IPS DF 6.9 (cell line): ENCODE data around the gene AGBL1.

Experiments used
- DNase-seq: peaks from one replicate; pipeline ENCODE4 v3.0.0-alpha.2; 2013; ENCODE audit warnings: low read depth, low spot score
- H3K27ac ChIP-seq: one replicate; pipeline ENCODE4 v1.5.1; 2013; ENCODE audit warnings: low read length, control low read depth
- H3K27me3 ChIP-seq: 2 replicates; pipeline ENCODE4 v1.6.1; 2013; ENCODE audit warnings: mild to moderate bottlenecking, low read length; ENCODE audit not compliant: control insufficient read depth, insufficient read depth
- H3K36me3 ChIP-seq: 2 replicates; pipeline ENCODE4 v1.6.1; 2013; ENCODE audit warnings: low read length; ENCODE audit not compliant: control insufficient read depth, insufficient read depth
- H3K4me1 ChIP-seq: 2 replicates; pipeline ENCODE4 v1.6.1; 2013; ENCODE audit warnings: low read length; ENCODE audit not compliant: control insufficient read depth, insufficient read depth
- H3K4me3 ChIP-seq: 2 replicates; pipeline ENCODE4 v1.5.1; 2013; ENCODE audit warnings: mild to moderate bottlenecking, low read length
- H3K9me3 ChIP-seq: 2 replicates; pipeline ENCODE4 v1.6.1; 2013; ENCODE audit warnings: low read length, inconsistent platforms; ENCODE audit not compliant: control insufficient read depth, insufficient read depth
- WGBS: extraction: QIAGEN DNeasy Blood & Tissue Kit; methylation state at CpG from one replicate; pipeline ENCODE4 v1.1.7; 2013; ENCODE audit warnings: mixed read lengths, missing lambda C conversion rate; ENCODE audit not compliant: insufficient read length, insufficient coverage; 5-methylcytosine and 5-hydroxymethylcytosine counted together

Gene AGBL1

GRCh38 chr15:86829245-86829644, 749.6 kb downstream of the AGBL1 start:
- no peak overlapping the region for H3K27ac ChIP-seq
- no peak for DNase-seq
- no peaks in the 10 kb centered on the region for H3K9me3 ChIP-seq
- H3K36me3 ChIP-seq = no peaks in the 10 kb centered on the region
- H3K4me3 ChIP-seq = no peak overlapping the region
- H3K4me1 ChIP-seq = no peaks in the 10 kb centered on the region
- H3K27me3 ChIP-seq = no peaks in the 10 kb centered on the region
- no CpG with 5 or more reads among the region's 1 CpG for WGBS

GRCh38 chr15:86830304-86830703, 750.6 kb downstream of the AGBL1 start:
- Histone ChIP-seq H3K27ac (no peak overlapping the region), H3K4me1 (no peaks in the 10 kb centered on the region), H3K9me3 (no peaks in the 10 kb centered on the region), H3K4me3 (no peak overlapping the region), H3K36me3 (no peaks in the 10 kb centered on the region), H3K27me3 (no peaks in the 10 kb centered on the region)
- WGBS = no CpG with 5 or more reads among the region's 1 CpG
- DNase-seq = no peak

GRCh38 chr15:86833595-86833994, 753.9 kb downstream of the AGBL1 start:
- WGBS = no CpG with 5 or more reads among the region's 2 CpGs
- Histone ChIP-seq H3K4me3 (no peak overlapping the region), H3K9me3 (no peaks in the 10 kb centered on the region), H3K27ac (no peak overlapping the region), H3K27me3 (no peaks in the 10 kb centered on the region), H3K36me3 (no peaks in the 10 kb centered on the region), H3K4me1 (no peaks in the 10 kb centered on the region)
- no peak for DNase-seq

- no peaks in the 10 kb centered on the region for H3K27me3 ChIP-seq
- no CpG with 5 or more reads among the region's 7 CpGs for WGBS
- no peak for DNase-seq
- no peaks in the 10 kb centered on the region for H3K36me3 ChIP-seq
- no peaks in the 10 kb centered on the region for H3K4me1 ChIP-seq
- H3K4me3 ChIP-seq = no peak overlapping the region
- no peak overlapping the region for H3K27ac ChIP-seq
- no peaks in the 10 kb centered on the region for H3K9me3 ChIP-seq
These were observed 754.6 kb downstream of the AGBL1 start for GRCh38 chr15:86834115-86834863.

DNA sequence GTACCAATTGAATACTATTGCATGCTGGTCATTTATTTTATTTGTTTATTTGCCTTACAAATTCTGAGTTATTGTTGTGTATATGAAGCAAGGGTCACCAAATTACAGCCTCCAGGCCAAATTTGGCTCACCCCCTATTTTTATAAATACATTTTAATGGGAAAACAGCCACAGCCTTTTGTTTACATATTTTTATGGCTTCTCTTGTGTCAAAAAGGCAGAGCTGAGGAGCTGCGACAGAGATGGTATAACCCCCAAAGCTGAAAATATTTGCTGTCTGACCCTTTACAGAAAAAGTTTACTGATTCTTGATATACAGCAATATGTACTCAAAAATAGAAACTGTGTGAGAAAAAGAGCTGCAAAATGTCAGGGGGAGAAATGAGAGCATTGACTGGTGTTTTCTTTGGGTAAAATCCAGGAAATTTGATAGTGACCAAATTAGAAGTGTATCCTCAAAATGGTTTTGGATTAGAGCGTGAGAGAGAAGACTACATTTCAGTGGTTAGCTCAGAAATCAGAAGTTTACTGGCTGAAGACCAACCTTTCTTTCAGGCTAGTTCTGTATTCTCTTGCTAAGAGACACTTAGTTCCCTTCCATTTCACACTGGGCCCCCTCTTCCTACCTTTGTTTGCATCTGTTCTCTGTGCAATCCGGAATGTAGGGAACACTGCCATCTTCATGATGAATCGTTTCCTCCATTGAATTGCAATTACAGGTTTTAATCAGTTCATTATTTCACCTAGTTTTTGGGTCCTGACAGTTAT, 757.8 kb downstream of the AGBL1 start:
- no peaks in the 10 kb centered on the region for H3K9me3 ChIP-seq
- H3K27me3 ChIP-seq = no peaks in the 10 kb centered on the region
- H3K4me3 ChIP-seq = no peak overlapping the region
- no peak overlapping the region for H3K27ac ChIP-seq
- H3K36me3 ChIP-seq = no peaks in the 10 kb centered on the region
- H3K4me1 ChIP-seq = no peaks in the 10 kb centered on the region
- no CpG with 5 or more reads among the region's 4 CpGs for whole genome bisulfite sequencing
- DNase-seq = no peak

- Histone ChIP-seq H3K4me3 (no peak overlapping the region), H3K4me1 (no peaks in the 10 kb centered on the region), H3K27me3 (no peaks in the 10 kb centered on the region), H3K9me3 (no peaks in the 10 kb centered on the region), H3K27ac (no peak overlapping the region), H3K36me3 (no peaks in the 10 kb centered on the region)
- WGBS = no CpG with 5 or more reads among the region's 3 CpGs
- DNase-seq = no peak
These were observed 759.8 kb downstream of the AGBL1 start for GRCh38 chr15:86839502-86839901.

DNA sequence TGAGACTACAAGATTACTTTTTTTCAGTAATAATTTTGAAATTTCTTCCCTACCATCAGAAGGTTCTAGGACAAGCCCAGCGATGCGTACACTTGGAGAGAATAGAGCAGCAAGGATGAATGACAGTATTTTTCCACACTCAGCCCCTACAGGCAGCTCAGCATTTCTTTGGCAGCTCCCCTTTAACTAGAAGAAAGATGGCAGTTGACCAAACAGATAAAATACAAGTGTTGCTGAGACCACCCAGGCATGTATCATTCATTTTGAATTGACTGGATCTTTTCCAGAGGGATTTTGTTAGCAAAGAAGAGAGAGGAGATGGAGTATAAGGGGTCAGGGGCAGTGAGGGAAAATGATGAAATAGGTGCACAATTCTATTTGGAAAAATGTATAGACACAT, 761.3 kb downstream of the AGBL1 start:
- Histone ChIP-seq H3K27me3 (no peaks in the 10 kb centered on the region), H3K4me3 (no peak overlapping the region), H3K27ac (no peak overlapping the region), H3K4me1 (no peaks in the 10 kb centered on the region), H3K36me3 (no peaks in the 10 kb centered on the region), H3K9me3 (no peaks in the 10 kb centered on the region)
- no CpG with 5 or more reads among the region's 2 CpGs for WGBS
- DNase-seq = no peak

DNA sequence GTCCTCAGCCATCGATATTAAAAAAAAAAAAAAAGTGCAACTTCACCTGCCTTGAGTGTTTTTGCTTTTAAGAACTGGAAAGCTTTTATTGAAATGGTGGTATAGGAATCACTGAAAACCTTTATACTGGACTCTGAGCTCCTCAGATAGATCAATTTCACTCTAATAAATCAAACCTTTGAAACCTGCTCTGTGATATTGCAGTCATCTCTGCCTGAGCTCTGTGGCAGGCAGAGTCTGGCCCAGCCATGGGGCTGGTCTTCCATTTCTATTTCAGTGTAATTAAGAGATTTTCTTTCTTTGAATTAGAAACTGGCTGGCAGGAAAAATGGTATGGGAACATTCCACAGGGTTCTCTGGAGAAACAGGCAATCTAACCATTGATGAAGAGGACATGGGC, 762.5 kb downstream of the AGBL1 start:
- H3K9me3 ChIP-seq = no peaks in the 10 kb centered on the region
- no CpG with 5 or more reads among the region's 1 CpG for WGBS
- H3K4me1 ChIP-seq = no peaks in the 10 kb centered on the region
- no peaks in the 10 kb centered on the region for H3K27me3 ChIP-seq
- no peaks in the 10 kb centered on the region for H3K36me3 ChIP-seq
- H3K4me3 ChIP-seq = no peak overlapping the region
- no peak for DNase-seq
- H3K27ac ChIP-seq = no peak overlapping the region

DNA sequence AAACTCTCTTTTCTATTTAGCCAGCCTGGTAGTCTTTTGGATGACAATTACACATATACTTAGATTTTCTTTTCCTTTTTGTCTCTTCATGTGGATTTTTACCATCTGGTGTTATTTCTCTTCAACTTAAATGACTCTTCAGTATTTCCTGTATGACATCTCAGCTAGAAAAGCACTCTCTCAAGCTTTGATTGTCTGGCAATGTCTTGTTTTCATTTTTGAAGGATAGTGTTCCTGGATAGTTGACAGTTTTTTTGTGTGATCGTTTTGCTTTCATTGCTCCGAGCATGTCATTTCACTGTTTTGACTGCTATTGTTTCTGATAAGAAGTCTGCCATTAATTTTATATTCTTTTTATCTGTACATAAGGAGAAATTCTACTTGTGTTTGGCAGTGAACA, 766.4 kb downstream of the AGBL1 start:
- H3K36me3 ChIP-seq = no peaks in the 10 kb centered on the region
- no peaks in the 10 kb centered on the region for H3K4me1 ChIP-seq
- DNase-seq = no peak
- no peaks in the 10 kb centered on the region for H3K27me3 ChIP-seq
- no peak overlapping the region for H3K4me3 ChIP-seq
- WGBS = no CpG with 5 or more reads among the region's 2 CpGs
- H3K27ac ChIP-seq = no peak overlapping the region
- no peaks in the 10 kb centered on the region for H3K9me3 ChIP-seq

DNA sequence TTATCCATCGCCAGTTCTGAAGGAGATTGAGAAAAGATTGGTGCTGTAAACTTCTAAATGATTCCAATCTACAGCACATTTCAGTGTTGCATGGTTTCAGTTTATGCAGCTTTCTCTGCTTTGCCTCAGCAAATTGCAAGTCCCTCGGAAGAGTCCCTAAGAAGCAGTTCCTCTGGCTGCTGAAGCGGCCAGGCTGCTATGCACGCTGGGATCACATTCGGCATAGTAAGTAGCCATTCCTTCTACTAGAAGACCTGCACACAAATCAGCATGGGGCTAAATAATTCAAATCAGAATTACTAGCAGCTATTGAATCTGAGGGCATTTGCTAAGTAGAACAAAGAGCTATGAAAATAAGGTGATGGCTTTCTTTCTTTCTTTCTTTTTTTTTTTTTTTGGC, 769.5 kb downstream of the AGBL1 start:
- WGBS = no CpG with 5 or more reads among the region's 5 CpGs
- Histone ChIP-seq H3K27me3 (no peaks in the 10 kb centered on the region), H3K4me3 (no peak overlapping the region), H3K36me3 (no peaks in the 10 kb centered on the region), H3K27ac (no peak overlapping the region), H3K4me1 (no peaks in the 10 kb centered on the region), H3K9me3 (no peaks in the 10 kb centered on the region)
- DNase-seq = no peak
